GM21528 (cell line): ENCODE results near the gene GPBAR1.

Experiments
- ATAC-seq: cut with Tn5 transposase; IDR thresholded peaks from one replicate; pipeline ENCODE4 v1.9.1; 2021; ENCODE audit warnings: mild to moderate bottlenecking, moderate library complexity; ENCODE audit not compliant: unreplicated experiment, low FRiP score

GPBAR1 gene

GRCh38 chr2:218282173-218282991 is 21.6 kb downstream of the GPBAR1 start:
- no peak for ATAC-seq

GRCh38 chr2:218284106-218284811 is 23.4 kb downstream of the GPBAR1 start:
- no peak for ATAC-seq

- no peak for ATAC-seq
These were observed 24.8 kb downstream of the GPBAR1 start for GRCh38 chr2:218285604-218286003.

- ATAC-seq, result peak; percentile 69
These were observed 26.0 kb downstream of the GPBAR1 start for GRCh38 chr2:218286570-218287459.

- ATAC-seq, result no peak
These were observed 29.0 kb downstream of the GPBAR1 start for GRCh38 chr2:218289639-218290315.

GRCh38 chr2:218290316-218291261 is 29.8 kb downstream of the GPBAR1 start:
- peak; percentile 49 for ATAC-seq

GRCh38 chr2:218291318-218292047 is 30.7 kb downstream of the GPBAR1 start:
- ATAC-seq, result no peak

- peak; percentile 67 for ATAC-seq
These were observed 31.5 kb downstream of the GPBAR1 start, which contains the start of gene TMBIM1 for GRCh38 chr2:218292048-218293014. Gene TMBIM1 (minus strand): TSS chr2:218292503. CDS start chr2:218282141, 10,362 bp downstream.

GRCh38 chr2:218293715-218294429 is 33.1 kb downstream of the GPBAR1 start:
- ATAC-seq, result no peak

GRCh38 chr2:218294430-218295022 is 33.7 kb downstream of the GPBAR1 start:
- no peak for ATAC-seq

GRCh38 chr2:218295029-218295428 is 34.2 kb downstream of the GPBAR1 start:
- ATAC-seq, result no peak

GRCh38 chr2:218296200-218296599 is 35.4 kb downstream of the GPBAR1 start:
- no peak for ATAC-seq

GRCh38 chr2:218296847-218297246 is 36.0 kb downstream of the GPBAR1 start:
- no peak for ATAC-seq

GRCh38 chr2:218298314-218298875 is 37.6 kb downstream of the GPBAR1 start:
- ATAC-seq, result no peak

GRCh38 chr2:218300141-218300540 is 39.3 kb downstream of the GPBAR1 start:
- ATAC-seq, result no peak
